Endodermal cell (in vitro differentiated cells): ENCODE data around the gene AP4E1. TPM values are rescaled to one million over a fixed set of nuclear protein-coding genes. Genes with fewer than 3 reads are reported as not detected.
"Not testable (repeated sequence)": the region's sequence is repeated elsewhere in the genome, so short reads cannot be mapped to it uniquely, and the experiment has no call there.

Experiments used
- DNase-seq: peaks from one replicate; pipeline ENCODE4 v3.0.0-alpha.2; 2017
- H3K27ac ChIP-seq: 2 replicates; pipeline ENCODE4 v1.5.1; 2013; ENCODE audit warnings: mild to moderate bottlenecking, low read depth, low read length, moderate library complexity
- H3K27me3 ChIP-seq: 2 replicates; pipeline ENCODE4 v1.6.1; 2013; ENCODE audit warnings: mild to moderate bottlenecking, low read length, moderate library complexity; ENCODE audit not compliant: insufficient read depth, control insufficient read depth, poor library complexity, severe bottlenecking
- H3K36me3 ChIP-seq: 2 replicates; pipeline ENCODE4 v1.7.0; 2013; ENCODE audit warnings: mild to moderate bottlenecking, low read length, moderate library complexity; ENCODE audit not compliant: control insufficient read depth, insufficient read depth
- H3K4me1 ChIP-seq: one replicate; pipeline ENCODE4 v1.7.0; 2013; ENCODE audit warnings: low read length; ENCODE audit not compliant: control insufficient read depth, insufficient read depth
- H3K4me3 ChIP-seq: 2 replicates; pipeline ENCODE4 v1.5.1; 2013; ENCODE audit warnings: mild to moderate bottlenecking, low read length, moderate library complexity
- H3K9ac ChIP-seq: 2 replicates; pipeline ENCODE4 v1.6.1; 2013; ENCODE audit warnings: mild to moderate bottlenecking, low read length, moderate library complexity; ENCODE audit not compliant: poor library complexity, severe bottlenecking; ENCODE audit errors: extremely low read depth
- H3K9me3 ChIP-seq: 2 replicates; pipeline ENCODE4 v1.6.1; 2013; ENCODE audit warnings: mild to moderate bottlenecking, low read length, moderate library complexity; ENCODE audit not compliant: control insufficient read depth
- H3K27ac Mint-ChIP-seq: 2 replicates; pipeline ENCODE4 v1.8.0; 2020; ENCODE audit warnings: mixed read lengths
- H3K27me3 Mint-ChIP-seq: 2 replicates; pipeline ENCODE4 v1.8.0; 2021; ENCODE audit warnings: mild to moderate bottlenecking, mixed read lengths; ENCODE audit not compliant: insufficient read depth
- H3K36me3 Mint-ChIP-seq: 2 replicates; pipeline ENCODE4 v1.8.0; 2020; ENCODE audit warnings: low read depth, mixed read lengths
- H3K4me1 Mint-ChIP-seq: 2 replicates; pipeline ENCODE4 v1.8.0; 2020; ENCODE audit warnings: mixed read lengths
- H3K4me3 Mint-ChIP-seq: 2 replicates; pipeline ENCODE4 v1.8.0; 2020; ENCODE audit warnings: mild to moderate bottlenecking, moderate library complexity, mixed read lengths
- H3K9me3 Mint-ChIP-seq: 2 replicates; pipeline ENCODE4 v1.8.0; 2020; ENCODE audit warnings: mild to moderate bottlenecking, mixed read lengths
- CTCF ChIP-seq: fragments of 200-600 bp; sonication (generic); conservative IDR thresholded peaks from 2 replicates; pipeline ENCODE4 v1.5.0; 2021; ENCODE audit warnings: antibody characterized with exemption, mild to moderate bottlenecking
- WGBS, 2 experiments: methylation state at CpG; one replicate each; pipeline versions ENCODE4 v1.1.5 to v1.1.7; 2013; ENCODE audit warnings: missing lambda C conversion rate in 2 of 2, mixed read lengths in 1 of 2; ENCODE audit not compliant: insufficient coverage in 1 of 2, insufficient read length in 1 of 2; 5-methylcytosine and 5-hydroxymethylcytosine counted together
- total RNA-seq, 2 donors: library from RNA; stranded (reverse); fragmentation: NEBNext Ultra II Directional in 1 of 2; extraction: Animal tissue kit (Norgen Biotek cat#: 25700) in 1 of 2; gene quantifications; 2 replicates in 1 of 2; 3 replicates in 1 of 2; pipeline ENCODE4 v1.2.1, GENCODE V29; 2021

The AP4E1 gene
- total RNA-seq, 2 donors from 2014 or later: 7.8 to 12.5 TPM

GRCh38 chr15:50907601-50908208, 778 bp upstream of the AP4E1 start:
- WGBS, 2 experiments: 6 to 11% methylated on average over 18 to 31 of the region's 31 CpGs
- Histone ChIP-seq H3K9ac (peak overlapping the region; percentile 92), H3K4me1 (no peaks in the 10 kb centered on the region), H3K4me3 (peak overlapping the region; percentile 90), H3K27me3 (peaks cover 7% of the 10 kb centered on the region), H3K9me3 (no peaks in the 10 kb centered on the region), H3K36me3 (peaks cover 9% of the 10 kb centered on the region), H3K27ac (peak overlapping the region; percentile 84)
- Mint-ChIP-seq H3K4me3 (peak overlapping the region; percentile 63), H3K4me1 (peaks cover 4% of the 10 kb centered on the region), H3K27ac (peak overlapping the region; percentile 90), H3K27me3 (peaks cover 16% of the 10 kb centered on the region), H3K9me3 (no peaks in the 10 kb centered on the region), H3K36me3 (peaks cover 5% of the 10 kb centered on the region)
- DNase-seq: peak; percentile 80
- TF ChIP-seq CTCF: no peak

- no peaks in the 10 kb centered on the region for H3K9me3 ChIP-seq
- no peaks in the 10 kb centered on the region for H3K4me1 ChIP-seq
- H3K9me3 Mint-ChIP-seq: no peaks in the 10 kb centered on the region
- peak overlapping the region; percentile 84 for H3K9ac ChIP-seq
- WGBS, 2 experiments: 0% methylated on average over 7 to 11 of the region's 11 CpGs
- H3K27ac Mint-ChIP-seq: peak overlapping the region; percentile 50
- H3K27me3 ChIP-seq: peaks cover 3% of the 10 kb centered on the region
- peak overlapping the region; percentile 71 for H3K27ac ChIP-seq
- H3K36me3 Mint-ChIP-seq: peaks cover 12% of the 10 kb centered on the region
- H3K36me3 ChIP-seq: peaks cover 21% of the 10 kb centered on the region
- no peak for DNase-seq
- peaks cover 10% of the 10 kb centered on the region for H3K27me3 Mint-ChIP-seq
- peak overlapping the region; percentile 90 for H3K4me3 ChIP-seq
- peaks cover 4% of the 10 kb centered on the region for H3K4me1 Mint-ChIP-seq
- no peak for TF ChIP-seq CTCF
- peak overlapping the region; percentile 63 for H3K4me3 Mint-ChIP-seq
Measured at GRCh38 chr15:50909010-50909317, 481 bp downstream of the AP4E1 start.

GRCh38 chr15:50910426-50910795, 1.9 kb downstream of the AP4E1 start:
- H3K4me3 Mint-ChIP-seq: peak overlapping the region; percentile 63
- not testable (repeated sequence) for DNase-seq, H3K4me1 ChIP-seq, H3K27me3 ChIP-seq, H3K4me3 ChIP-seq, H3K27me3 Mint-ChIP-seq, H3K9ac ChIP-seq, H3K27ac ChIP-seq, H3K9me3 ChIP-seq, H3K27ac Mint-ChIP-seq, H3K9me3 Mint-ChIP-seq, H3K4me1 Mint-ChIP-seq
- WGBS, 2 experiments: 96% methylated on average over 3 of the region's 3 CpGs; no CpG with 5 or more reads in 1 of the 2 experiments
- peaks cover 12% of the 10 kb centered on the region for H3K36me3 Mint-ChIP-seq
- peaks cover 34% of the 10 kb centered on the region for H3K36me3 ChIP-seq

- peaks cover 3% of the 10 kb centered on the region for H3K27me3 ChIP-seq
- no peak overlapping the region for H3K27ac Mint-ChIP-seq
- no peak for DNase-seq
- TF ChIP-seq CTCF: no peak
- peaks cover 12% of the 10 kb centered on the region for H3K36me3 Mint-ChIP-seq
- H3K36me3 ChIP-seq: peaks cover 34% of the 10 kb centered on the region
- H3K27me3 Mint-ChIP-seq: peaks cover 3% of the 10 kb centered on the region
- H3K9me3 ChIP-seq: no peaks in the 10 kb centered on the region
- H3K9me3 Mint-ChIP-seq: no peaks in the 10 kb centered on the region
- H3K4me1 ChIP-seq: no peaks in the 10 kb centered on the region
- H3K9ac ChIP-seq: no peak overlapping the region
- no peak overlapping the region for H3K4me3 Mint-ChIP-seq
- H3K4me1 Mint-ChIP-seq: peaks cover 4% of the 10 kb centered on the region
- no peak overlapping the region for H3K27ac ChIP-seq
- WGBS, 2 experiments: 97 to 100% methylated on average over 2 of the region's 2 CpGs
- H3K4me3 ChIP-seq: no peak overlapping the region
Measured at GRCh38 chr15:50911001-50911400, 2.5 kb downstream of the AP4E1 start.
